ENCODE data around the gene NEDD4.

DNA sequence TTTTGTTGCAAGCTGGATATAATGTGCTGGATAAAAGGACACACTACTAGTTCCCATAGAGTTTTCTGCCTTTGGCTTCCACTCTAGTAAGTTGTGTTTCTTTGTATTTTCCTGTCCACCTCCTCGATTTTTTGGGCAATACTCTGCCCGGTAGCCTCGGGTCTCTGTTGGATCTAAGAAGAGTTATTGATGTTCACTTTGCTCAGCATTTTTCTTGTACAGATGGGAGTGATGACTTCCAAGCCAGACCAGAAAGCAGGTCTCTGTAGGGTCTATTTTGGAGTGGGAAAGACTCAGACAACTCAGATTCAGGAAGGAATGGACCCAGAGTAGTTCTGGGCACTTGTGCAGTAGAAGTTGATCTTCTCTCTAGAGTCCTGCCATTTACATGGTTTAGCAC, 214.5 kb downstream of the NEDD4 start:
- TF ChIP-seq, protein P1, sequence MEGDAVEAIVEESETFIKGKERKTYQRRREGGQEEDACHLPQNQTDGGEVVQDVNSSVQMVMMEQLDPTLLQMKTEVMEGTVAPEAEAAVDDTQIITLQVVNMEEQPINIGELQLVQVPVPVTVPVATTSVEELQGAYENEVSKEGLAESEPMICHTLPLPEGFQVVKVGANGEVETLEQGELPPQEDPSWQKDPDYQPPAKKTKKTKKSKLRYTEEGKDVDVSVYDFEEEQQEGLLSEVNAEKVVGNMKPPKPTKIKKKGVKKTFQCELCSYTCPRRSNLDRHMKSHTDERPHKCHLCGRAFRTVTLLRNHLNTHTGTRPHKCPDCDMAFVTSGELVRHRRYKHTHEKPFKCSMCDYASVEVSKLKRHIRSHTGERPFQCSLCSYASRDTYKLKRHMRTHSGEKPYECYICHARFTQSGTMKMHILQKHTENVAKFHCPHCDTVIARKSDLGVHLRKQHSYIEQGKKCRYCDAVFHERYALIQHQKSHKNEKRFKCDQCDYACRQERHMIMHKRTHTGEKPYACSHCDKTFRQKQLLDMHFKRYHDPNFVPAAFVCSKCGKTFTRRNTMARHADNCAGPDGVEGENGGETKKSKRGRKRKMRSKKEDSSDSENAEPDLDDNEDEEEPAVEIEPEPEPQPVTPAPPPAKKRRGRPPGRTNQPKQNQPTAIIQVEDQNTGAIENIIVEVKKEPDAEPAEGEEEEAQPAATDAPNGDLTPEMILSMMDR (IDR thresholded peaks at IDR 0.05) = no peak
- TF ChIP-seq POLR2A (IDR thresholded peaks at IDR 0.05) = no peak
